ENCODE results near the gene CTCFL.

The CTCFL gene

DNA sequence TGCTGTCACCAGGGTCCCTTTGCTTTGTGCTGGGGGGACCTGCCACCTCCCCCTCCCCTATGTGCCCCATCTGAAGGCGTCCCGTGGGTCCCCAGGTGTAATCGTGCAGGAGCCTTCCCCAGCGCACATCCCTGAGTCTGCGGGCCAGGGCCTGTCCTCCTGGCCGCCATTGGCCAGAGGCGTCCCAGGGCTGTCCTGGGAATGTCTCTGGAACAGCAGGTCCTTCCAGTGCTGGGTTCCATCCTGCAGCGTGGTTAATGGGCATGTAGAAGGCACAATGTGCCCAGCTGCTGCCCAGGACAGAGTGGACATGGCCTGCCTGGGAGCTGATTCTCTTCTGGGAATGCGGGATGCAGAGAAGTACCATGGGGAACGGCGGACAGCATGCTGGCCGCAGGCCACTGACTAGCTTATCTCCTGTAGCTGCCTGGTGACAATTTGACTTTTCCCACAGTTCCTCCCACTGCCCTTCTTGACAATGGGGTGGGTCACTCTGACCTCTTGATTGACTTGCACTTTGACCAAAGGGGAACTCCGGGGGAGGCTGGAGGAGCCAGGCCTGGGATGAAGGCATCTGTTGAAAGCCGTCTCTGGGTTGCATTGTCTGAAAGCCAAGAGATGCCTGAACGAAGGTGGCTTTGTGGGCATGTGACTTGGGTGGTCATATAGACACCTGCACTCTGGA lies 64.0 kb downstream of the CTCFL start:
- Histone ChIP-seq H3K4me3 (ENCODE audit: low read depth, low read length) (no peak overlapping the region), H3K79me2 (ENCODE audit: control insufficient read depth, insufficient read depth, low read length, unreplicated experiment) (no peaks in the 10 kb centered on the region), H3K4me1 (ENCODE audit: control insufficient read depth, insufficient read depth, low read length, unreplicated experiment) (no peaks in the 10 kb centered on the region), H3K27ac (ENCODE audit: low read depth, low read length) (no peak overlapping the region), H3K27me3 (ENCODE audit: insufficient read depth, low read length) (peaks cover 34% of the 10 kb centered on the region), H3K36me3 (ENCODE audit: insufficient read depth, low read length) (no peaks in the 10 kb centered on the region), H2AFZ (ENCODE audit: low read length, unreplicated experiment) (no peak overlapping the region)

DNA sequence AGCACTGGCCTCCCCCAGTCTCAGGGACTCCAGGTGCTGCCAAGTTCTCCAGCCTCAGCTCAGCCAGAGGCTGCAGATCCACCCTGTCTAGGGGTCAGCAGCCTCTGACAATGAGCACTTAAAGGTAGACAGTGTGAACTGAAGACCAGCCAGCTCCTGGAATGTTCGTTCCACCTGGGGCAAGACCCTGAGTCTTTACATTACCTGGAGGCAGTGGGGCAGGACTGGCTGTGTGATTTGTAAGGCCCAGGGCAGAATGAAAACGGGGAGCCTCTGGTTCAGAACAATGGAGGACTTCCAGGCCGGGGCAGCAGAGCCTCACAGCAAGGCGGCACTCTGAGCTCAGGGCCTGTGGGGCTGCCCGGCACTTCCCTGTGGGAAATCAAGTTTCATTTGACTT lies 65.0 kb downstream of the CTCFL start:
- no peak overlapping the region for H3K27ac ChIP-seq (ENCODE audit: low read depth, low read length)
- no peaks in the 10 kb centered on the region for H3K4me1 ChIP-seq (ENCODE audit: control insufficient read depth, insufficient read depth, low read length, unreplicated experiment)
- H3K27me3 ChIP-seq (ENCODE audit: insufficient read depth, low read length), result peaks cover 41% of the 10 kb centered on the region
- no peak overlapping the region for H2AFZ ChIP-seq (ENCODE audit: low read length, unreplicated experiment)
- no peaks in the 10 kb centered on the region for H3K79me2 ChIP-seq (ENCODE audit: control insufficient read depth, insufficient read depth, low read length, unreplicated experiment)
- no peak overlapping the region for H3K4me3 ChIP-seq (ENCODE audit: low read depth, low read length)
- no peaks in the 10 kb centered on the region for H3K36me3 ChIP-seq (ENCODE audit: insufficient read depth, low read length)

DNA sequence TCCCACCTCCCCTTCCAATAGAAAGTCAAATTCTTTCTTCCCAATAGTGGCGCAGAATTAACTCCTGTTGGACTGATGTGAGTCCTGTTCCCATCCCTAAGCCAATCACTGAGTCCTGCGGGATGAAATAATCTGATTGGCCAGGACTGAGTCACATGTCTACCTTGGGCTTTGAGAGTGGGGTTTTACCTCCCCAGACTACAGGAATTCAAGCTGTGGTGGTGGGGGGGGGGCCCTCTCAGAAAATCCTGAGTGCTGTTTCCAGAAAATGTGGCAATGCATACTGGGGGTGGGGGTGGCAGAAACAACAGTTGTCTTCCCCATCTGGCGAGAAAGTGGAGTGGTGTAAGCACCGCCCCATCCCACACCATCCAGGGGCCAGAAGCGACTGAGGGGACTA lies 65.7 kb downstream of the CTCFL start:
- H3K27ac ChIP-seq (ENCODE audit: low read depth, low read length), result no peak overlapping the region
- H2AFZ ChIP-seq (ENCODE audit: low read length, unreplicated experiment), result no peak overlapping the region
- H3K79me2 ChIP-seq (ENCODE audit: control insufficient read depth, insufficient read depth, low read length, unreplicated experiment), result no peaks in the 10 kb centered on the region
- no peaks in the 10 kb centered on the region for H3K4me1 ChIP-seq (ENCODE audit: control insufficient read depth, insufficient read depth, low read length, unreplicated experiment)
- H3K4me3 ChIP-seq (ENCODE audit: low read depth, low read length), result no peak overlapping the region
- H3K36me3 ChIP-seq (ENCODE audit: insufficient read depth, low read length), result no peaks in the 10 kb centered on the region
- peaks cover 44% of the 10 kb centered on the region for H3K27me3 ChIP-seq (ENCODE audit: insufficient read depth, low read length)

DNA sequence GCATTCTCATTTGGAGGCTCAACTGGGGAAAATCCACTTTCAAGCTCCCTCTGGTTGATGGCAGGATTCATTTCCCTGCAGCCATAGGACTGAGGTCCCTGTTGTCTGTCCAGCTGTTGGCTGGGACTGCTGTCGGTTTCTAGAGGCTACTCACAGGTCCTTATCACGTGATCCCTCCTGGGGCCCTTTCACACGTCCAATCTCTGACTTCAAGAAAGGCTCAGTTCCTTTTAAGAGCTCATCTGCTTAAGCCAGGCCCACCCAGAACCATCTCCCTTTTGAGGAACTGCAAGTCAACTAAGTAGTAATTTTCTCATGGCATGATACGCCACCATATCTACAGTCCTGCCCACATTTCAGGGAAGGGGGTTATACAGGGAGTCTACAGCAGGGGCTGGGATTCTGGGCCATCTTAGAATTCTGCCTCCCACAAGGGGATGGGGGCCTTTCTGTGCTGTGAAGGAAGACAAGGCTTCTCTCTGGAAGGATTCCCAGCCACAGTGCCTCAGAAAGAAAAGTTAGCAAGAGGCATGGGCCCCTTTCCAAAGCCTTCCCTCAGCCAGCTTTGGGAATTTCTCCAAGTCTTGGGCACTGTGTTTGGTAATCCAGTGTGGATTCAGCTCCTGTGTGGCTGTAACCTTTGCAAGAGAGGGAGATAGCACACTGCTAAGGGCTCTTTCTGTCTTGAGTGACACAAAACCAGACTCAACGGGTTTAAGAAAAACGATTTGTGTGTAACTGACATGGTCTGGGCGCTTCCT lies 66.4 kb downstream of the CTCFL start:
- Histone ChIP-seq H3K4me1 (ENCODE audit: control insufficient read depth, insufficient read depth, low read length, unreplicated experiment) (no peaks in the 10 kb centered on the region), H3K27me3 (ENCODE audit: insufficient read depth, low read length) (peaks cover 46% of the 10 kb centered on the region)

DNA sequence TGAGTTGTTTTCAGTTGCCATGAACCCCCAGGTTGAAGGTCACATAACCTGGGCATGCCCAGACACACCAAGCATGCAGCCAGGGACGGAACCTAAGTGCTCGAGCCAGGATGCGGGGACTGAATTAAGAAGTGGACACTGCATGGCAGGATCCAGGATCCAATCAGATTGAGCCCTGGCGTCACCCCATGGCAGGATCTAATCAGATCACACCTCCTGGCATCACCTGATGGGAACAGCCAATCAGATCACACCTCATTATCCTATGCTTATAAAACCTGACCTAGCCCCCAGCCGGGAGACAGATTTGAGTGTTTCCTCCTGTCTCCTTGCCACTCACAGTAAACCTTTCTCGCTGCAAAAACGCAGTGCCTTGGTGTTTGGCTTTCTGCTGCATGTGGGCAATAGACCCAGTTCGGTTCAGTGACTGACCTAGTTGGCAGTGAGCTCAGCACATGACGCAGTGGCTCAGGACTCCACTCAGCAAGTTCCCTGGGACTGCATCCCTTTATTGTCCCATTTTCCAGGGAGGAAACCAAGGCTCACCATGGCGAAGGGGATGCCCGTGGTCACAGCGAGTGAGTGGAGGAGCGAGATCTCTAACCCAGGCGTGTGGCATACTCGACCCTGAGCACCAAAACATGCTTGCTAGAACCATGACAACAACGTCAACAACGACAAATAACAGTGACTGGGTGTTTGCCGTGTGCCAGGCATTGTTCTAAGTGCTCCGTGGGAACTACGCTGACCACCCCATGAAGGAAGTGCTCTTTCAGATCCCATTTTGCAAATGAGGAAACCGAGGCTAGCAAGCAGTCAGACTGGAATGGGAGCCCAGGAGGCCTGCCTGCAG lies 67.5 kb downstream of the CTCFL start:
- no peak overlapping the region for H2AFZ ChIP-seq (ENCODE audit: low read length, unreplicated experiment)
- no peaks in the 10 kb centered on the region for H3K36me3 ChIP-seq (ENCODE audit: insufficient read depth, low read length)
- H3K27ac ChIP-seq (ENCODE audit: low read depth, low read length), result no peak overlapping the region
- H3K4me1 ChIP-seq (ENCODE audit: control insufficient read depth, insufficient read depth, low read length, unreplicated experiment), result no peaks in the 10 kb centered on the region
- peaks cover 40% of the 10 kb centered on the region for H3K27me3 ChIP-seq (ENCODE audit: insufficient read depth, low read length)
- no peaks in the 10 kb centered on the region for H3K79me2 ChIP-seq (ENCODE audit: control insufficient read depth, insufficient read depth, low read length, unreplicated experiment)
- no peak overlapping the region for H3K4me3 ChIP-seq (ENCODE audit: low read depth, low read length)

More for the DNA sequence above, 66.4 kb downstream of the CTCFL start:
- Histone ChIP-seq H3K27ac (ENCODE audit: low read depth, low read length) (no peak overlapping the region), H3K79me2 (ENCODE audit: control insufficient read depth, insufficient read depth, low read length, unreplicated experiment) (no peaks in the 10 kb centered on the region), H2AFZ (ENCODE audit: low read length, unreplicated experiment) (no peak overlapping the region), H3K36me3 (ENCODE audit: insufficient read depth, low read length) (no peaks in the 10 kb centered on the region), H3K4me3 (ENCODE audit: low read depth, low read length) (no peak overlapping the region)

DNA sequence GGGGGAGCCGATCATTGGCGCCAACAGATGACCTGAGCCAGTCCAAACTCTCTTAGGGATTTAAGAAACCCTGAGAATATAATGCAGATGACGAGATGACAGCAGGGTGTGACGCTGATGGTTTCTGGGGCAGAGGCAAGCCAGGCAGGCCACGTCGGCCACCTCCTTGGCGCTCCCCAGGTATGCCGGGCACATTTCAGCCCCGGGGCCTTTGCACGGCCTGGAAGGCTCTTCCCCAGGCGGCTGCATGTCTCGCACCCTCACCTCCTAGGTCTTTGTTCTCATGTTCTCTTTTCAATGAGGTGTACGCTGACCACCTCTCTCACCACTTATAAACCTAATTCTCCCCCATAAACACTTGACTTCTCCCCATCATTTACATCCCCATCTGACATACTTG lies 68.8 kb downstream of the CTCFL start:
- H3K79me2 ChIP-seq (ENCODE audit: control insufficient read depth, insufficient read depth, low read length, unreplicated experiment), result no peaks in the 10 kb centered on the region
- no peak overlapping the region for H3K4me3 ChIP-seq (ENCODE audit: low read depth, low read length)
- no peaks in the 10 kb centered on the region for H3K4me1 ChIP-seq (ENCODE audit: control insufficient read depth, insufficient read depth, low read length, unreplicated experiment)
- H3K27me3 ChIP-seq (ENCODE audit: insufficient read depth, low read length), result peaks cover 39% of the 10 kb centered on the region
- no peak overlapping the region for H3K27ac ChIP-seq (ENCODE audit: low read depth, low read length)
- no peaks in the 10 kb centered on the region for H3K36me3 ChIP-seq (ENCODE audit: insufficient read depth, low read length)
- no peak overlapping the region for H2AFZ ChIP-seq (ENCODE audit: low read length, unreplicated experiment)

DNA sequence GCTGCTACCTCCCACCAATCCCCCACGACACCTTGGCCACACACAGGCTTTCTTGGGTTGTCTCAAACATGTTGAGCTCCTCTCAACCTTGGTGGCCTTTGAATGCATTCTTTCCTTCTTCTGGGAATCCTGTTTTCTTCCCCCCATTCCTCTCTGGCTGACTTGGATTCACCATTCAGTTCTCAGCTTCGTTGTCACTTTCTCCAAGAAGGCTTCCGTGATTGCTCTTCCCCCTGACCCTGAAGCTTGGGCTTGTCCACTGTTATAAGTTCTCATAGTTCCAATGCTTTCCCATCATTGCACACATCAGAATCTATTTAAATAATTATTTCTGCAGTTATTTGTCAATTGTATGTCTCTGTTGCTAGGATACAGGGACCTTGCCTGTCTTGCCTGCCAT lies 69.6 kb downstream of the CTCFL start:
- Histone ChIP-seq H2AFZ (ENCODE audit: low read length, unreplicated experiment) (no peak overlapping the region), H3K79me2 (ENCODE audit: control insufficient read depth, insufficient read depth, low read length, unreplicated experiment) (no peaks in the 10 kb centered on the region), H3K27ac (ENCODE audit: low read depth, low read length) (no peak overlapping the region), H3K27me3 (ENCODE audit: insufficient read depth, low read length) (peaks cover 46% of the 10 kb centered on the region), H3K36me3 (ENCODE audit: insufficient read depth, low read length) (no peaks in the 10 kb centered on the region), H3K4me3 (ENCODE audit: low read depth, low read length) (no peak overlapping the region), H3K4me1 (ENCODE audit: control insufficient read depth, insufficient read depth, low read length, unreplicated experiment) (no peaks in the 10 kb centered on the region)

DNA sequence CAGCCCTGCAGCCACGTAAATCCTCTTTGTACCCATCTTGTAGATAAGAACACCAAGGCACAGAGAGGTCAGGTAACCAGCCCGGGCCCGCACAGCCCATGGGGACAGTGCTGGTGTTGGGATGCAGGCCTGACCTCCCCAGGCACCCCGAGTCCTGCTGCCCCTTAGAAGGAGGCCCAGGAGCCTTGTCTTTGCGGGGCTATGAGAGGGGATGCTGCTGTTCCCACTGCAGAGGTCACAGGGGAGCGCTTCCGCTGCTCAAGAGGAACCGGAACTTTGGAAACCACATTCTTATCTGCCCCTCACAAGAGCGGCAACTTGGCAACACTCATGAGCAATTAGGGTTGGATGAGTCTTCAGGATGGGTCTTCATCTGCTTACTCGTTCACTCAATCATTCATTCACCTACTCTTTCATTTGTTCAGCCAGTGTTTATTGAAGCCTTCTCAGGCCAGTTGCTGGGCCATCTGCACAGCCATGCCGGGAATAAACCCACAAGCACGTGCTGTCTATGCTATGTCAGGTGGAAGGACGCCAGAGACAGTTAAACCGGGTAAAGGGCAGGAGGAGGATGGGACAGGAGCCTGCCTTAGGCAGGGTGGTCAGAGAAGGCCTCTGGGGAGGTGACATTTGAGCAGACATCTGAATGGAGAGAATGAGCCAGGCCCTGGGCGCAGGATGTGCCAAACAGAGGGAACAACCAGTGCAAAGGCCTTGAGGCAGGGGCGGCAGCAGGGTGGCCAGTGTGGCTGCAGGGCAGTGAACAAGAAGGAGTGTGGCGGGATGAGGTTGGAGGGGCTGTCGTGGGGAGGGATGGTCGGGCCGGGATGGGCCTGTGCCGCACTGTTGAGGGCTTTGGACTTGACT lies 72.9 kb downstream of the CTCFL start:
- Histone ChIP-seq H3K27me3 (ENCODE audit: insufficient read depth, low read length) (peaks cover 59% of the 10 kb centered on the region), H3K4me1 (ENCODE audit: control insufficient read depth, insufficient read depth, low read length, unreplicated experiment) (no peaks in the 10 kb centered on the region), H3K79me2 (ENCODE audit: control insufficient read depth, insufficient read depth, low read length, unreplicated experiment) (no peaks in the 10 kb centered on the region), H3K36me3 (ENCODE audit: insufficient read depth, low read length) (no peaks in the 10 kb centered on the region), H2AFZ (ENCODE audit: low read length, unreplicated experiment) (no peak overlapping the region), H3K27ac (ENCODE audit: low read depth, low read length) (no peak overlapping the region), H3K4me3 (ENCODE audit: low read depth, low read length) (no peak overlapping the region)

DNA sequence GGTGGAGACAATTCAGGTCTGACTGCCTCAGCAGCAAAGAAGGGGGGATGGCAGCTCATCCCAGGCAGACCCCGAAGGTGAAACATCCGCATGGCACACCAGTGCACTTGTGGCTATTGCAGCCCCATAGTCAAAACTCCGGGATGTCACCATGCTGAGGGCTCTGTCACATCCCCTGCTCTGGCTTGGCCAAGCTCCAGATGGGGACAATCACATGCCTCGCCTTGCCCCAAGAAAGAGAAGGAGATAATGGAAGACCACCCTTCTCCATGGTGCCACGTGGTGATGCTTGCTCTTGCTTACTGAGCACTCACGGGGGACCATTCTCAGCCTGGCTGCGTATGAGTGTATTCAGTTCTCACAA lies 73.5 kb downstream of the CTCFL start:
- H3K79me2 ChIP-seq (ENCODE audit: control insufficient read depth, insufficient read depth, low read length, unreplicated experiment), result no peaks in the 10 kb centered on the region
- no peak overlapping the region for H2AFZ ChIP-seq (ENCODE audit: low read length, unreplicated experiment)
- no peaks in the 10 kb centered on the region for H3K36me3 ChIP-seq (ENCODE audit: insufficient read depth, low read length)
- no peak overlapping the region for H3K4me3 ChIP-seq (ENCODE audit: low read depth, low read length)
- no peaks in the 10 kb centered on the region for H3K4me1 ChIP-seq (ENCODE audit: control insufficient read depth, insufficient read depth, low read length, unreplicated experiment)
- H3K27me3 ChIP-seq (ENCODE audit: insufficient read depth, low read length), result peaks cover 59% of the 10 kb centered on the region
- H3K27ac ChIP-seq (ENCODE audit: low read depth, low read length), result no peak overlapping the region

DNA sequence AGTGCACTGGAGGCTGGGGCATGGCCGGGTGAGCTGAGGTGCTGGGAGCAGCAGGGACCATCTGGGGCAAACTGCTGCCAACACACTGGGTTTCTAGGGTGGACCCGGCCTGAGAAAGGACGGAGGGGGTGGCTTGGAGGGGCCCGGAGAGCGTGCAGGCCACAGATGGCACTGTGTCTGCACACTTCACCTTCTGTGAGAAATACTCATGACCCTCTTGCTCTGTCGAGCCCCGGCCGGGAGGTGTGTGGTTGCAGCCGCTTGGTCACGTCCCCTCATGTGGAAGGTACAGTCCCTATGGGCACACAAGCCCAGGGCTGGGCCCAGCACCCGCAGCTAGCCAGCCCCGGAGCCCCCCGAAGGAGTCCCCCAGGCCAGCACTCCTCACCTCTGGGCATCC lies 74.0 kb downstream of the CTCFL start:
- H3K27me3 ChIP-seq (ENCODE audit: insufficient read depth, low read length), result peaks cover 59% of the 10 kb centered on the region
- no peak overlapping the region for H3K4me3 ChIP-seq (ENCODE audit: low read depth, low read length)
- no peak overlapping the region for H2AFZ ChIP-seq (ENCODE audit: low read length, unreplicated experiment)
- H3K27ac ChIP-seq (ENCODE audit: low read depth, low read length), result no peak overlapping the region
- H3K79me2 ChIP-seq (ENCODE audit: control insufficient read depth, insufficient read depth, low read length, unreplicated experiment), result no peaks in the 10 kb centered on the region
- no peaks in the 10 kb centered on the region for H3K4me1 ChIP-seq (ENCODE audit: control insufficient read depth, insufficient read depth, low read length, unreplicated experiment)
- no peaks in the 10 kb centered on the region for H3K36me3 ChIP-seq (ENCODE audit: insufficient read depth, low read length)

Data from ACC112 (cell line).